HepG2 (cell line): ENCODE results near the gene PCIF1. TPM values are rescaled to one million over a fixed set of nuclear protein-coding genes. Genes with fewer than 3 reads are reported as not detected.

ENCODE experiments used
- CREBL2 ChIP-seq: sonication (generic); formaldehyde crosslinking; IDR thresholded peaks from 2 replicates; pipeline ENCODE4 v1.8.1; 2023; ENCODE audit warnings: missing genetic modification reagents, mild to moderate bottlenecking, borderline replicate concordance
- GABPA ChIP-seq, 2 experiments: IDR thresholded peaks; 2 replicates each; pipeline ENCODE4 v1.6.1; 2011 to 2016; ENCODE audit warnings: low read depth in 2 of 2, low read length in 1 of 2, missing biosample characterization in 1 of 2, missing genetic modification characterization in 1 of 2
- NBN ChIP-seq: fragments of 450-650 bp; conservative IDR thresholded peaks from 2 replicates; pipeline ENCODE4 v1.6.1; 2017
- NRL ChIP-seq: sonication (generic); formaldehyde crosslinking; IDR thresholded peaks from 2 replicates; pipeline ENCODE4 v1.5.0; 2020; ENCODE audit warnings: missing genetic modification reagents, mild to moderate bottlenecking, moderate library complexity, borderline replicate concordance
- PITX1 ChIP-seq: sonication (generic); formaldehyde crosslinking; IDR thresholded peaks from 2 replicates; pipeline ENCODE4 v1.5.1; 2020; ENCODE audit warnings: mild to moderate bottlenecking, missing genetic modification reagents
- POLR2A ChIP-seq, 2 experiments: IDR thresholded peaks; 2 replicates each; pipeline ENCODE4 v1.6.1; 2011; ENCODE audit warnings: low read depth in 2 of 2, low read length in 2 of 2, mild to moderate bottlenecking in 1 of 2, moderate library complexity in 1 of 2; ENCODE audit not compliant: insufficient read depth in 1 of 2
- RFXANK ChIP-seq: IDR thresholded peaks from 2 replicates; pipeline ENCODE4 v1.6.1; 2016
- ZC3H4 ChIP-seq: sonication (generic); formaldehyde crosslinking; IDR thresholded peaks from 2 replicates; pipeline ENCODE4 v1.4.0; 2020; ENCODE audit warnings: missing genetic modification reagents, borderline replicate concordance
- ZFP36L2 ChIP-seq: sonication (generic); formaldehyde crosslinking; IDR thresholded peaks from 2 replicates; pipeline ENCODE4 v1.4.0; 2020; ENCODE audit warnings: missing genetic modification reagents
- ZNF207 ChIP-seq: fragments of 450-650 bp; IDR thresholded peaks from 2 replicates; pipeline ENCODE4 v1.6.1; 2016; ENCODE audit warnings: antibody characterized with exemption, borderline replicate concordance
- ZNF296 ChIP-seq: sonication (generic); formaldehyde crosslinking; conservative IDR thresholded peaks from 2 replicates; pipeline ENCODE4 v1.5.0; 2020; ENCODE audit warnings: mild to moderate bottlenecking, missing genetic modification reagents
- ZNF431 ChIP-seq: sonication (generic); formaldehyde crosslinking; IDR thresholded peaks from 2 replicates; pipeline ENCODE4 v1.9.0; 2022; ENCODE audit warnings: missing genetic modification reagents, low read depth, mild to moderate bottlenecking, borderline replicate concordance
- ZNF678 ChIP-seq: sonication (generic); formaldehyde crosslinking; IDR thresholded peaks from 2 replicates; pipeline ENCODE4 v1.4.0; 2020; ENCODE audit warnings: mild to moderate bottlenecking, missing genetic modification reagents
- ZNF768 ChIP-seq: sonication (generic); formaldehyde crosslinking; IDR thresholded peaks from 2 replicates; pipeline ENCODE4 v1.4.0; 2020; ENCODE audit warnings: missing genetic modification reagents
- polyA plus RNA-seq, 8 experiments: library from polyadenylated mRNA; depleted of rRNA in 3 of 8; stranded (reverse) in 7 of 8; unstranded in 1 of 8; fragments of >200 nt; fragmentation: Illumina TruSeq in 4 of 8; extraction: Trizol in 4 of 8; gene quantifications; 2 replicates each; pipeline versions ENCODE4 v1.2.1 to v1.2.3, GENCODE V29; 2011 to 2016; ENCODE audit warnings: low read depth in 4 of 8, missing spikeins in 1 of 8, mixed read lengths in 1 of 8; ENCODE audit not compliant: insufficient read depth in 1 of 8
- total RNA-seq, 5 experiments: library from RNA; depleted of rRNA; stranded (reverse); fragments of >200 nt; fragmentation: Illumina TruSeq; extraction: Trizol; gene quantifications; 2 replicates each; pipeline ENCODE4 v1.2.3, GENCODE V29; 2016; ENCODE audit warnings: low read depth in 1 of 5
- TF ChIP-seq, protein P1 (sequence below): sonication (generic); formaldehyde crosslinking; conservative IDR thresholded peaks from 2 replicates; pipeline ENCODE4 v1.8.1; 2023; ENCODE audit warnings: missing genetic modification reagents
- TF ChIP-seq, protein P2 (sequence below): sonication (generic); formaldehyde crosslinking; IDR thresholded peaks from 2 replicates; pipeline ENCODE4 v1.9.0; 2021; ENCODE audit warnings: missing genetic modification reagents, borderline replicate concordance
- TF ChIP-seq, protein P3 (sequence below): sonication (generic); formaldehyde crosslinking; IDR thresholded peaks from 2 replicates; pipeline ENCODE4 v1.9.0; 2022; ENCODE audit warnings: low read depth, missing genetic modification reagents

The PCIF1 gene
- total and polyA plus RNA-seq, 2 of the 13 experiments (the other 11 are each of a cell fraction or from before 2014, with no cell fraction given), result 20.9 to 24.4 TPM

DNA sequence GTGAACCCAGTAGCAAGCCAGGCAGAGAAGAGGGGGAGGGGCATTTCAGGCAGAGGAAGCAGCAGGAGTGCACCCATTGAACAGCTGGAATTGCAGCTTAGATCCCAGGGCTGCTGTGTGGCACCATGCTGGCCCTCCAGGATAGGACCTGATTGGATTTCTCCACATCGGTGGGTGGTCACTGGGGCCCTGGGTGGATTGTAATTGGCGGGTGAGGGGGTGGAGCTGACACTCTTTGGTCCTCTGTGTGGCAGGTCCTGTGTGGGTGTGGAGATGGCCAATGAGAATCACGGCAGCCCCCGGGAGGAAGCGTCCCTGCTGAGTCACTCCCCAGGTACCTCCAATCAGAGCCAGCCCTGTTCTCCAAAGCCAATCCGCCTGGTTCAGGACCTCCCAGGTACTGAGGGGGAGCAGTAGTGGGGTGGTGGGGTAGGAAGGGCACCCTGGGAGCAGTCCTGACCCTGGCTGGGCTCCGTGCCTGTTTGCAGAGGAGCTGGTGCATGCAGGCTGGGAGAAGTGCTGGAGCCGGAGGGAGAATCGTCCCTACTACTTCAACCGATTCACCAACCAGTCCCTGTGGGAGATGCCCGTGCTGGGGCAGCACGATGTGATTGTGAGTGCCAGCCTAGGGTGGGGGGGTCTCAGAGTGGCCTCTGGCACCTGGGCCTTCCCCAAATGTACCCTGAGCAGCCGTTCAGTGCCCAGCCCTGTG, 4.4 kb downstream of the PCIF1 start (continued):
- TF ChIP-seq ZC3H4 (no peak), CREBL2 (CRISPR knock-in tag) (no peak), ZFP36L2 (CRISPR knock-in tag) (no peak), ZNF207 (no peak), ZNF678 (CRISPR knock-in tag) (no peak), ZNF296 (CRISPR knock-in tag) (0 out of 2 replicates have a peak, but pooled peaks have one; percentile 45), GABPA (IDR thresholded peaks at IDR 0.05; ENCODE audit: low read depth, low read length) (no peak), GABPA (CRISPR knock-in tag; IDR thresholded peaks at IDR 0.05; ENCODE audit: low read depth) (no peak), NRL (CRISPR knock-in tag) (0 out of 2 replicates have a peak, but pooled peaks have one; percentile 18), ZNF768 (CRISPR knock-in tag) (peak; percentile 9; the same call in 1 of the 2 replicates), ZNF431 (CRISPR knock-in tag) (no peak), NBN (no peak), POLR2A (IDR thresholded peaks at IDR 0.05; ENCODE audit: insufficient read depth in 1 of 2, low read depth in 2 of 2, low read length in 2 of 2) (0 out of 4 replicates have a peak, but pooled peaks of 1 of the 2 experiments have one; percentile 26), PITX1 (CRISPR knock-in tag) (no peak), RFXANK (no peak)
- TF ChIP-seq, protein P1, sequence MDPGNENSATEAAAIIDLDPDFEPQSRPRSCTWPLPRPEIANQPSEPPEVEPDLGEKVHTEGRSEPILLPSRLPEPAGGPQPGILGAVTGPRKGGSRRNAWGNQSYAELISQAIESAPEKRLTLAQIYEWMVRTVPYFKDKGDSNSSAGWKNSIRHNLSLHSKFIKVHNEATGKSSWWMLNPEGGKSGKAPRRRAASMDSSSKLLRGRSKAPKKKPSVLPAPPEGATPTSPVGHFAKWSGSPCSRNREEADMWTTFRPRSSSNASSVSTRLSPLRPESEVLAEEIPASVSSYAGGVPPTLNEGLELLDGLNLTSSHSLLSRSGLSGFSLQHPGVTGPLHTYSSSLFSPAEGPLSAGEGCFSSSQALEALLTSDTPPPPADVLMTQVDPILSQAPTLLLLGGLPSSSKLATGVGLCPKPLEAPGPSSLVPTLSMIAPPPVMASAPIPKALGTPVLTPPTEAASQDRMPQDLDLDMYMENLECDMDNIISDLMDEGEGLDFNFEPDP (CRISPR knock-in tag), result no peak
- TF ChIP-seq, protein P2, sequence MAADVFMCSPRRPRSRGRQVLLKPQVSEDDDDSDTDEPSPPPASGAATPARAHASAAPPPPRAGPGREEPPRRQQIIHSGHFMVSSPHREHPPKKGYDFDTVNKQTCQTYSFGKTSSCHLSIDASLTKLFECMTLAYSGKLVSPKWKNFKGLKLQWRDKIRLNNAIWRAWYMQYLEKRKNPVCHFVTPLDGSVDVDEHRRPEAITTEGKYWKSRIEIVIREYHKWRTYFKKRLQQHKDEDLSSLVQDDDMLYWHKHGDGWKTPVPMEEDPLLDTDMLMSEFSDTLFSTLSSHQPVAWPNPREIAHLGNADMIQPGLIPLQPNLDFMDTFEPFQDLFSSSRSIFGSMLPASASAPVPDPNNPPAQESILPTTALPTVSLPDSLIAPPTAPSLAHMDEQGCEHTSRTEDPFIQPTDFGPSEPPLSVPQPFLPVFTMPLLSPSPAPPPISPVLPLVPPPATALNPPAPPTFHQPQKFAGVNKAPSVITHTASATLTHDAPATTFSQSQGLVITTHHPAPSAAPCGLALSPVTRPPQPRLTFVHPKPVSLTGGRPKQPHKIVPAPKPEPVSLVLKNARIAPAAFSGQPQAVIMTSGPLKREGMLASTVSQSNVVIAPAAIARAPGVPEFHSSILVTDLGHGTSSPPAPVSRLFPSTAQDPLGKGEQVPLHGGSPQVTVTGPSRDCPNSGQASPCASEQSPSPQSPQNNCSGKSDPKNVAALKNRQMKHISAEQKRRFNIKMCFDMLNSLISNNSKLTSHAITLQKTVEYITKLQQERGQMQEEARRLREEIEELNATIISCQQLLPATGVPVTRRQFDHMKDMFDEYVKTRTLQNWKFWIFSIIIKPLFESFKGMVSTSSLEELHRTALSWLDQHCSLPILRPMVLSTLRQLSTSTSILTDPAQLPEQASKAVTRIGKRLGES (CRISPR knock-in tag), result no peak
- TF ChIP-seq, protein P3, sequence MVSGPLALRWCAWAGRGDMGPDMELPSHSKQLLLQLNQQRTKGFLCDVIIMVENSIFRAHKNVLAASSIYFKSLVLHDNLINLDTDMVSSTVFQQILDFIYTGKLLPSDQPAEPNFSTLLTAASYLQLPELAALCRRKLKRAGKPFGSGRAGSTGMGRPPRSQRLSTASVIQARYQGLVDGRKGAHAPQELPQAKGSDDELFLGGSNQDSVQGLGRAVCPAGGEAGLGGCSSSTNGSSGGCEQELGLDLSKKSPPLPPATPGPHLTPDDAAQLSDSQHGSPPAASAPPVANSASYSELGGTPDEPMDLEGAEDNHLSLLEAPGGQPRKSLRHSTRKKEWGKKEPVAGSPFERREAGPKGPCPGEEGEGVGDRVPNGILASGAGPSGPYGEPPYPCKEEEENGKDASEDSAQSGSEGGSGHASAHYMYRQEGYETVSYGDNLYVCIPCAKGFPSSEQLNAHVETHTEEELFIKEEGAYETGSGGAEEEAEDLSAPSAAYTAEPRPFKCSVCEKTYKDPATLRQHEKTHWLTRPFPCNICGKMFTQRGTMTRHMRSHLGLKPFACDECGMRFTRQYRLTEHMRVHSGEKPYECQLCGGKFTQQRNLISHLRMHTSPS (CRISPR knock-in tag), result no peak
